ENCODE measurements around the gene BICD2. TPM values are rescaled to one million over a fixed set of nuclear protein-coding genes. Genes with fewer than 3 reads are reported as not detected.
A peak's percentile ranks its signal among the peaks of the same experiment; 100 is the strongest.

Gene BICD2
- total and polyA plus RNA-seq, 4 donors: 2.5 to 16.0 (median 11.2) TPM

GRCh38 chr9:92718086-92719001 lies 46.3 kb downstream of the BICD2 start:
- H3K27me3 ChIP-seq (ENCODE audit: control insufficient read depth in 4 of 4, insufficient read depth in 4 of 4, low read length in 3 of 4): no peaks in the 10 kb centered on the region
- DNase-seq (ENCODE audit: low spot score): peak; percentile 27
- WGBS: 93% methylated on average over 40 of the region's 40 CpGs
- no peak overlapping the region for H3K4me3 ChIP-seq (ENCODE audit: low read depth in 1 of 3, low read length in 3 of 3)
- TF ChIP-seq GABPA (IDR thresholded peaks at IDR 0.05 in 1 of 2, conservative IDR thresholded peaks at IDR 0.05 in 1 of 2) (no peak), SP1 (IDR thresholded peaks at IDR 0.05) (no peak), FOXA2 (IDR thresholded peaks at IDR 0.05) (no peak), HNF4G (IDR thresholded peaks at IDR 0.05) (no peak), ZBTB33 (IDR thresholded peaks at IDR 0.05) (no peak), JUND (IDR thresholded peaks at IDR 0.05) (no peak), FOXA1 (IDR thresholded peaks at IDR 0.05) (no peak)
- peaks cover 15 to 78% (median 41%) of the 10 kb centered on the region in 4 donors for H3K36me3 ChIP-seq (ENCODE audit: control insufficient read depth in 4 of 4, insufficient read depth in 3 of 4, low read depth in 1 of 4, low read length in 3 of 4)
- peaks cover 0 to 4% (median 1%) of the 10 kb centered on the region in 4 donors for H3K4me1 ChIP-seq (ENCODE audit: control insufficient read depth in 4 of 4, insufficient read depth in 4 of 4, low read length in 3 of 4)
- H3K27ac ChIP-seq (ENCODE audit: low read depth in 1 of 2, low read length in 2 of 2): no peak overlapping the region
- no peaks in the 10 kb centered on the region for H3K9me3 ChIP-seq (ENCODE audit: control insufficient read depth in 4 of 4, low read length in 3 of 4)
- no peak overlapping the region for H3K9ac ChIP-seq (ENCODE audit: low read depth in 1 of 2, low read length in 2 of 2)

- WGBS: 94% methylated on average over 21 of the region's 21 CpGs
- H3K27me3 ChIP-seq (ENCODE audit: control insufficient read depth in 4 of 4, insufficient read depth in 4 of 4, low read length in 3 of 4): no peaks in the 10 kb centered on the region
Observed at GRCh38 chr9:92717201-92718085, 47.2 kb downstream of the BICD2 start.

More at GRCh38 chr9:92717201-92718085, 47.2 kb downstream of the BICD2 start:
- H3K9me3 ChIP-seq (ENCODE audit: control insufficient read depth in 4 of 4, low read length in 3 of 4): no peaks in the 10 kb centered on the region
- H3K27ac ChIP-seq (ENCODE audit: low read depth in 1 of 2, low read length in 2 of 2): no peak overlapping the region
- peak; percentile 27 for DNase-seq (ENCODE audit: low spot score)
- H3K4me1 ChIP-seq (ENCODE audit: control insufficient read depth in 4 of 4, insufficient read depth in 4 of 4, low read length in 3 of 4): peaks cover 0 to 4% (median under 1%) of the 10 kb centered on the region in 4 donors
- H3K4me3 ChIP-seq (ENCODE audit: low read depth in 1 of 3, low read length in 3 of 3): no peak overlapping the region
- no peak overlapping the region for H3K9ac ChIP-seq (ENCODE audit: low read depth in 1 of 2, low read length in 2 of 2)
- no peak for TF ChIP-seq MAX (IDR thresholded peaks at IDR 0.05)
- TF ChIP-seq NR2F2 (IDR thresholded peaks at IDR 0.05): no peak
- no peak for TF ChIP-seq GABPA (IDR thresholded peaks at IDR 0.05 in 1 of 2, conservative IDR thresholded peaks at IDR 0.05 in 1 of 2)
- TF ChIP-seq TAF1 (conservative IDR thresholded peaks at IDR 0.05): no peak
- no peak for TF ChIP-seq EGR1 (IDR thresholded peaks at IDR 0.05; ENCODE audit: low read depth in 2 of 2)
- no peak for TF ChIP-seq ZBTB33 (IDR thresholded peaks at IDR 0.05)
- no peak for TF ChIP-seq JUND (IDR thresholded peaks at IDR 0.05)
- TF ChIP-seq YY1 (IDR thresholded peaks at IDR 0.05): no peak
- peaks cover 15 to 76% (median 43%) of the 10 kb centered on the region in 4 donors for H3K36me3 ChIP-seq (ENCODE audit: control insufficient read depth in 4 of 4, insufficient read depth in 3 of 4, low read depth in 1 of 4, low read length in 3 of 4)
